Neural crest cell (in vitro differentiated cells): ENCODE data around the gene TSPAN7. TPM values are rescaled to one million over a fixed set of nuclear protein-coding genes. Genes with fewer than 3 reads are reported as not detected.

ENCODE experiments used
- DNase-seq: peaks from one replicate; pipeline ENCODE4 v3.0.0; 2021; ENCODE audit warnings: low read depth, mixed read lengths, low spot score
- H3K27ac Mint-ChIP-seq: one replicate; pipeline ENCODE4 v1.8.0; 2021; ENCODE audit warnings: mild to moderate bottlenecking, mixed read lengths; ENCODE audit not compliant: unreplicated experiment
- H3K27me3 Mint-ChIP-seq: 2 replicates; pipeline ENCODE4 v1.8.0; 2021; ENCODE audit warnings: low read depth, mild to moderate bottlenecking, mixed read lengths
- H3K36me3 Mint-ChIP-seq: 2 replicates; pipeline ENCODE4 v1.8.0; 2021; ENCODE audit warnings: low read depth, mild to moderate bottlenecking, mixed read lengths
- H3K4me1 Mint-ChIP-seq: 2 replicates; pipeline ENCODE4 v1.8.0; 2021; ENCODE audit warnings: mixed read lengths
- H3K4me3 Mint-ChIP-seq: one replicate; pipeline ENCODE4 v1.8.0; 2021; ENCODE audit warnings: mild to moderate bottlenecking, mixed read lengths
- H3K9me3 Mint-ChIP-seq: 2 replicates; pipeline ENCODE4 v1.8.0; 2021; ENCODE audit warnings: mixed read lengths
- CTCF ChIP-seq: fragments of 200-600 bp; sonication (generic); conservative IDR thresholded peaks from 2 replicates; pipeline ENCODE4 v1.5.0; 2021; ENCODE audit warnings: antibody characterized with exemption, mild to moderate bottlenecking
- total RNA-seq: library from RNA; stranded (reverse); gene quantifications from 2 replicates; pipeline ENCODE4 v1.2.1, GENCODE V29; 2021

Gene TSPAN7
- total RNA-seq, 1 donor from 2014 or later, result 9.1 TPM

GRCh38 chrX:38560776-38561125, 591 bp upstream of the TSPAN7 start:
- no peak for DNase-seq
- TF ChIP-seq CTCF, result no peak
- peaks cover 11% of the 10 kb centered on the region for H3K27me3 Mint-ChIP-seq
- H3K9me3 Mint-ChIP-seq, result no peaks in the 10 kb centered on the region
- H3K27ac Mint-ChIP-seq, result no peak overlapping the region
- no peaks in the 10 kb centered on the region for H3K4me1 Mint-ChIP-seq
- peak overlapping the region; percentile 62 for H3K4me3 Mint-ChIP-seq
- H3K36me3 Mint-ChIP-seq, result no peaks in the 10 kb centered on the region

DNA sequence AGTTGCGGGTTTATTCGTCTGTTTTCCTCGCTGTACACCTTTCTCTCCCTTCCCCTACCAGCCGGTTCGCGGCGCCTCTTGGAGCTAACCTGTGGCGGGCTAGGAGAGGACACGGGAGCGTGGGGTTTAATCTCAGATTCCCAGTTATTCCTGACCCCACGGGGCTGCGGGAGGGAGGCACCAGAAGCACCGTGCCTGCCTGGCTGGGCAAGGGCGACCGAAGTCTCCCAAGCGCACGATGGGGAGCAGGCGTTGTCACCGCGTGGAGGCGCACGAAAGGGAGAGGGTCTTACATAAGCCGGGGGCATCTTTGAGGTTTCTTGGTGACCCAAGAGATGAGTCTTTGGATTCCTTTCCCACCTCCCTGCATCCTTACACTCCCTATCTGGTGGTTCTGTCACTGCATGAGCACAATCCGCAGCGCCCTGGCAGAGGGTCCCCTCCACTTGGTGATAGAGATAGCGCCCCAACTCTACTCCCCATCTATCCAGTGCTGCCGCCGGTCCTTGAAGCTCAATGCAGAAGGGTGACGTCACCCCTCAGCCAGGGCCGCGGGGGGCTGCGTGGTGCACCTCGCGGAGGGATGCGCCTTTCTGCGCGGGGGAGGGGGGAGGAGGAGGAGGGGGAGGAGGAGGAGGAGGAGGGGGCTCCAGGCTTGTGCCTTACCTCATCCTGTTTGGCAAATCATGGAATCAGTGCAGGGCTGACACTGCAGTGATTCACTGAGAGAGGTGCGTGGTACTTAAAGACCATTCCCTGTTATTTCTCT, 793 bp downstream of the TSPAN7 start:
- Mint-ChIP-seq H3K4me1 (no peaks in the 10 kb centered on the region), H3K36me3 (no peaks in the 10 kb centered on the region), H3K27ac (peak overlapping the region; percentile 71), H3K27me3 (peaks cover 11% of the 10 kb centered on the region), H3K9me3 (no peaks in the 10 kb centered on the region), H3K4me3 (peak overlapping the region; percentile 96)
- TF ChIP-seq CTCF, result no peak
- peak; percentile 14 for DNase-seq

- Mint-ChIP-seq H3K36me3 (peaks cover 2% of the 10 kb centered on the region), H3K27me3 (peaks cover 11% of the 10 kb centered on the region), H3K9me3 (peaks cover 2% of the 10 kb centered on the region), H3K4me3 (peak overlapping the region; percentile 96), H3K4me1 (no peaks in the 10 kb centered on the region), H3K27ac (no peak overlapping the region)
- TF ChIP-seq CTCF, result no peak
- DNase-seq, result no peak
Measured at GRCh38 chrX:38563030-38563429, 1.7 kb downstream of the TSPAN7 start.

DNA sequence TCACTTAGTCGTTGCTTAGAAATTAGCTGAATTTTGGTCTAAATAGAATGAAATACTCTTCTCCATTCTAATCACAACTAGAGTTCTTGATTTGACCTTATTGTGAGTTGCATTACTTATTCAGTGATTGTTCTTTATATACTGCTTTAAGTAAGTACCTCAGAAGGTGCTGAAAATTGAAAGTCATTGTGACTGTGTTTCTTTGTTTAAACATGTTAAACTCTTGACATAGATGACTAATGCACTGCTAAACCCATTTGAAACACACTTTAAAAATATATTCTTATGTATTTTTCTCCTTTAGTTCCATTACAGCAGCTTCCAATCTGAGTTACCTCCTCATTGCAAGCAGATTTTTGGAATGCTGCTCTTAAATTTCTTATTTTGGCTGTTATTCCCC, 9.1 kb downstream of the TSPAN7 start:
- no peaks in the 10 kb centered on the region for H3K4me1 Mint-ChIP-seq

DNA sequence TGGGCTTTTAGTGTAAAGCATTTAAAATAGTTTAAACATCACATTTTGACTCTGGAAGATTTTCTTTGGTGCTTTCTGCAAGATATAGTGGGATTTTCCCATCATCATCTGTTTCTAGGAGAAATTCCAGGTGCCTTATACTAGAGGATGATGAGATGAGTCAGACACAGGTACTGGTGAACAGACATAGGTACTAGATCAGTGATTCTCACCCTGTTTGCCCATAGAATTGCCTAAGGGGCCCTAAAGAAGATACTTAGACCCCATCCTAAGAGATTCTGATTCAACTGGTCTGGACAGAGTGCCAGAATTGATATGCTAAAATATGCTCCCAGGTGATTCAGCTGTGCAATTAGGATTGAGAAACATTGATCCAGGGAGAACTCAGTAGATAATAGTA, 9.7 kb downstream of the TSPAN7 start:
- Mint-ChIP-seq H3K36me3 (peaks cover 4% of the 10 kb centered on the region), H3K27ac (no peak overlapping the region), H3K4me3 (no peak overlapping the region), H3K9me3 (peaks cover 7% of the 10 kb centered on the region), H3K27me3 (no peaks in the 10 kb centered on the region), H3K4me1 (no peaks in the 10 kb centered on the region)
- no peak for TF ChIP-seq CTCF
- DNase-seq, result no peak

More for the DNA sequence above, 9.1 kb downstream of the TSPAN7 start:
- no peak for DNase-seq
- no peak for TF ChIP-seq CTCF
- Mint-ChIP-seq H3K36me3 (peaks cover 4% of the 10 kb centered on the region), H3K27ac (no peak overlapping the region), H3K9me3 (peaks cover 7% of the 10 kb centered on the region), H3K4me3 (no peak overlapping the region), H3K27me3 (peaks cover 2% of the 10 kb centered on the region)
